Suppressor macrophage treated with lipopolysaccharide for 4 hours (primary cell): Measurements from ENCODE around the gene RPUSD3.
A peak's percentile ranks its signal among the peaks of the same experiment; 100 is the strongest.

Experiments
- DNase-seq: peaks from one replicate; pipeline ENCODE4 v3.0.0-alpha.2; 2020

RPUSD3 gene

GRCh38 chr3:9797196-9797945 is 46.4 kb downstream of the RPUSD3 start:
- DNase-seq, result no peak

GRCh38 chr3:9795207-9795606 is 48.6 kb downstream of the RPUSD3 start:
- peak; percentile 78 for DNase-seq

- DNase-seq, result no peak
Measured at GRCh38 chr3:9794400-9794799, 49.4 kb downstream of the RPUSD3 start.

- DNase-seq, result peak; percentile 71
Measured at GRCh38 chr3:9793161-9793781, 50.5 kb downstream of the RPUSD3 start.

- peak; percentile 96 for DNase-seq
Measured at GRCh38 chr3:9792405-9793160, 51.2 kb downstream of the RPUSD3 start, which contains the start of the genes ARPC4 and TADA3. ARPC4 (plus strand) TSS chr3:9793082; CDS start chr3:9793122, 40 bp downstream. TADA3 (minus strand) TSS chr3:9792473; CDS start chr3:9791466, 1,007 bp downstream.

- no peak for DNase-seq
Measured at GRCh38 chr3:9791790-9792404, 51.9 kb downstream of the RPUSD3 start.

- DNase-seq, result no peak
Measured at GRCh38 chr3:9791127-9791526, 52.7 kb downstream of the RPUSD3 start.
